Activated CD4-positive, alpha-beta T cell treated with anti-CD3 and anti-CD28 coated beads, Interleukin-2, amount 50 U/mL, for 24 hours (primary cell): Measurements from ENCODE around the gene ERMAP.
"Not testable (repeated sequence)": the region's sequence is repeated elsewhere in the genome, so short reads cannot be mapped to it uniquely, and the experiment has no call there.

ENCODE experiments used
- DNase-seq, 2 donors: peaks; one replicate each; pipeline ENCODE4 v3.0.0-alpha.2; 2020; ENCODE audit warnings: low read depth in 1 of 2, low spot score in 1 of 2

The ERMAP gene

DNA sequence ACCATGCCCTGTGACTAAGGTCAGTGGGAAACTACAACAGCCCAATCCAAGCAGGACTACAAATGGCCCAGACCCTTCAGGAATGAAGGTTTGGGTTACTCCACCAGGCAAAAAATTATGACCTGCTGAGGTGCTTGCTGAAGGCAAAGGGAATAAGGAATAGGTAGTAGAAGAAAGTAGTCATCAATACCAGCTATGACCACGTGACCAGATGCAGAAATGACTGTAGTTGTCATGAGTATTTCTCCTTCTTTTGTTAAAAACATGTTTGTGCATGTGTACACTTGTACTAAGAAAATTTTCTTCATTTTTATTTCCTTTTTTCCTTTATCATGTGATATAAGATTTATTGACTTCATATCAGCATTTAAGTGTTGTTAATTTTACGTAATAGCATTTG lies 52.3 kb downstream of the ERMAP start:
- not testable (repeated sequence) for DNase-seq

DNA sequence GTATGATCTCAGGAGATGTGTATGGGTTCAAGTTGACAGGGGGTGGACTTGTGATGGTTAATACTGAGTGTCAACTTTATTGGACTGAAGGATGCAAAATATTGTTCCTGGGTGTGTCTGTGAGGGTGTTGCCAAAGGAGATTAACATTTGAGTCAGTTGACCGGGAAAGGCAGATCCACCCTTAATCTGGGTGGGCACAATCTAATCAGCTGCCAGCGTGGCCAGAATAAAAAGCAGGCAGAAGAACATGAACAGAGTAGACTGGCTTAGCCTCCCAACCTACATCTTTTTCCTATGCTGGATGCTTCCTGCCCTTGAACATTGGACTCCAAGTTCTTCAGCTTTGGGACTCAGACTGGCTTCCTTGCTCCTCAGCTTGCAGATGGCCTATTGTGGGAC lies 52.8 kb downstream of the ERMAP start:
- DNase-seq = not testable (repeated sequence)

GRCh38 chr1:42873108-42873507 lies 56.2 kb downstream of the ERMAP start:
- not testable (repeated sequence) for DNase-seq

DNA sequence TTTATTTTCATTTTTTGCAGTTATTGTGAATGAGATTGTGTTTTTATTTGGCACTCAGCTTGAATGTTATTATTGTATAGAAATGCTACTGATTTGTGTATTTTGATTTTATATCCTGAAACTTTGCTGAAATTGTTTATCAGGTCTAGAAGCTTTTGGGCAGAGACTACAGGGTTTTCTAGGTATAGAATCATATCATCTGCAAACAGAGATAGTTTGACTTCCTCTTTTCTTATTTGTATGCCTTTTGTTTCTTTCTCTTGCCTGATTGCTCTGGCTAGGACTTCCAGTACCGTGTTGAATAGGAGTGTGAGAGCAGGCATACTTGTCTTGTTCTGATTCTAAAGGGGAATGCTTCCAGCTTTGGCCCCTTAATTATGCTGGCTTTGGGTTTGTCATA lies 56.7 kb downstream of the ERMAP start:
- DNase-seq = no peak

GRCh38 chr1:42876009-42876408 lies 59.1 kb downstream of the ERMAP start:
- DNase-seq = no peak

GRCh38 chr1:42877380-42877779 lies 60.5 kb downstream of the ERMAP start:
- DNase-seq = no peak

DNA sequence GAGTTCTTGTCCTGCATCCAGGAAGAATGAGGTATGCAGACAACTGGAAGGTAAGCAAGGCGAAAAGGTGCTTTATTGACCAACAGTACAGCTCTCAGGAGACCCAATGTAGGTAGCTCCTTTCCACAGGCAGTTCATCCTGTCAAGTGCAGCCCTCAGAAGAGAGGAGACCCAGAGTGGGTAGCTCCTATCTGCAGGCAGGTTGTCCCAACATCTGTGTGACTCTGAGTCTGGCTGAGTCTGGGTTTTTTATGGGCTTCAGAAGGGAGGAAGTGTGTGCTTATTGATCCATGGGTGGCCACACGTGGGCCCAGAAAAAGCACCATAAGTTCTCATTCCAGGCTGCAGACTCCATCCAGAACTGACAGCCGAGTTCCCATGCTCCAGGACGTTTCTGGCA lies 63.5 kb downstream of the ERMAP start:
- no peak for DNase-seq

DNA sequence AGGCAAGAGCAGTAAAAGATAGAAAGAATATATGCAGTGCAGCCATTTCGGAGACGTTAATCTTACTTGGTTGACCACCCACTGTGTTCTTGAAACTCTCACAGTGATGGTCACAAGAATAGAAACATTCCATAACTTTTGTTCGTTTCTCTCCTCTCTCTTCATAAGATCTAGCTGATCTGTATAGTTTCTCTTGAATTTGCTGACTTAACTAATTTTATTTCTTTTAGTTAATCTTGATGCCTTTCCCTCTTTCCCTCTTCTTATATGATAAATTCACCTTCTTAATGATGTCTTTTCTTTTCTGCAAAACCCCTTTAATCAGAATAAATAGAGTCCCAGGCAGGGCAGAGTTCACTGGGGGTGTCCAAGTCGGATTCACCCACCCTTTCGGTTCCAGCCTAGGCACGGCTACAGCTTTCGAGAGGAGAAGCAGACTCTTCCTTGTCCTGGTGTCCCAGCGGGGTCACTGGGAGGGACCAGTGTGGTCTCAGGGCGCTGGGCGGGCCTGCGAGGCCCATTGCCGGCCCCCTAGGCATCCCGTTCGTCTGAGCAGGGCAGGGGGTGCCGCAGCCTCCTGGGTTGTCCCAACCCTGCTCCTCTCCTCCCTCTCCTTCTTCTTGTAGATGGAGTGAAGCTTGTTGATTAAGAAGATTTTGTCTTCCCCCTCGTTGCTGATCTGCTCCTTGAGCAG lies 69.3 kb downstream of the ERMAP start:
- no peak for DNase-seq

DNA sequence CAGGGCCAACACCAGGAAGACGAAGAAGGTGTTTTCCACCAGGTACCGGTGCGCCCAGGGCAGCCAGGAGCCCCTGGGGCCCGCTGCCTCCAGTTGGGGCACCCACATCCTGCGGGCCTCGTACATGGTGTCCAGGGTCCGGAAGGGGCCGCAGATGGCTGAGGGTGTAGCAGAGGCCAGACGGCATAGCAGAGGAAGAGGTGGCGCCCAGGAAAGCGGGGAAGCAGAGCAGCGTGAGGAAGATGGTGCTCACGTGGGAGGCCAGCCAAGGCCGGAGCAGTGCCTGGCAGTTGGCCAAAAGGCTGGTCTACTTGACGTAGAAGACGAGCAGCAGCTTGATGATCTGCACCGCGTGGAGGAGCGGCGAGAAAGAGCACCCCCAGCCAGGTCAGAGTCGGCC lies 69.9 kb downstream of the ERMAP start:
- DNase-seq = no peak

- DNase-seq = no peak
Observed at GRCh38 chr1:42887366-42887765, 70.4 kb downstream of the ERMAP start.

GRCh38 chr1:42888013-42888633 lies 71.2 kb downstream of the ERMAP start:
- DNase-seq = no peak

- DNase-seq = no peak
Observed at GRCh38 chr1:42889264-42889663, 72.3 kb downstream of the ERMAP start.

GRCh38 chr1:42891465-42892138 lies 74.7 kb downstream of the ERMAP start:
- no peak for DNase-seq
